Measurements from ENCODE around the gene NOL4L. TPM values are rescaled to one million over a fixed set of nuclear protein-coding genes. Genes with fewer than 3 reads are reported as not detected.

NOL4L gene
- polyA plus RNA-seq, 3 donors: 1.1 to 30.9 (median 2.8) TPM

DNA sequence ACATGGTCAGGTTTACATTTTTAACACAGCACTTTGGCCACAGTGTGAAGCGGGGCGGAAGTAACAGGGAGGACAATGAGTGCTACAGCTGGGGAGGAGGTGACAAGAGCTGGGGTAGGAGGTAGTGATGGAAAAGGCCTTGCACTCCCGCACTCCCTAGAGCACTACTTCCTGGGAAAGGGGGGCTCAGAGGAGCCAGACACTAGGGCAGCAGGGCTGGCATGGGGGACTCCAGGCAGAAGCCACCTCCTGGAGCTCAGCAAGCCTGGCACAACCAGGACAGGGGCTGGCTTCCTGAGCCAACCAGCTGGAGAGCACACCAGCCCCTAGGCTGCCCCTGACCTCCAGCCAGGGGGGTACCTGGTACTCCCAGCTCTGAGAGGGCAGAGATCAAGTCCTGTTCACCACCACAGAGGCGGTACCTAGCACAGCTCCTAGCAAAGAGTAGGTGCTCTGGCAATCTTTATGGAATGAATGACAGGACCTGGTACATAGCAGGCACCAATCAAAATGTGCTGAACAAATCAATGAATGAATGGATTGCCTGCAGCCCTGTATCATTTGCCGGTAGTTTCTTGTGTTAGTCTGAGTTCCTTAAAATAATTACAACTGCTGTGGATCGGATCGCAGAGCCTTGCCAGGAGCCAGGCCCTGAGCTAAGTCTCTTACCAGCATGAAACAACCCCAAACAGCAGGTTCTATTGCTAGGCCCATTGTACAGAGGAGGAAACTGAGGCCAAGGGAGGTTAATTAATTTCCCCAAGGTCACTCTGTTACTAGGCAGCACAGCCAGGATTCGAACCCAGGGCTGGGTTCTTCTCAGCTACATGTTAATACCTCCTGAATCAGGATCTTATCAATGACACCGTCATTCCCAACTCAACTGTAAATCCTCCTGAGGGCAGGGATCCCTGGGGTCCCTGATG is 15.5 kb downstream of the NOL4L start:
- intact Hi-C loops (cut with micrococcal nuclease): loop anchor here in 1 of 2 donors (5.0 kb wide), 1 partner anchor 42 kb away; no protein-coding TSS in a partner anchor
- no peak overlapping the region for H3K4me2 ChIP-seq (replicated peaks; ENCODE audit: extremely low read depth, low read length, poor library complexity, severe bottlenecking)
- H3K27ac ChIP-seq (ENCODE audit: low read depth in 1 of 2, low read length in 2 of 2): no peak overlapping the region
- H3K79me2 ChIP-seq (ENCODE audit: insufficient read depth, low read length): peaks cover 14% of the 10 kb centered on the region
- no peaks in the 10 kb centered on the region for H4K20me1 ChIP-seq (ENCODE audit: insufficient read depth, low read length)
- no peaks in the 10 kb centered on the region for H3K27me3 ChIP-seq (ENCODE audit: control insufficient read depth in 2 of 2, insufficient read depth in 2 of 2, low read length in 2 of 2)
- H2AFZ ChIP-seq (ENCODE audit: insufficient read depth, low read depth, low read length, poor library complexity, severe bottlenecking): no peak overlapping the region
- Mint-ChIP-seq H3K4me3 (no peak overlapping the region), H3K27ac (peak overlapping the region in 1 of 7 donors; percentile 58), H3K9me3 (peaks cover 0 to 2% (median 0%) of the 10 kb centered on the region in 7 donors), H3K36me3 (peaks cover 0 to 2% of the 10 kb centered on the region in 2 donors), H3K27me3 (ENCODE audit: low read depth in 3 of 3) (peaks cover 0 to 3% (median 2%) of the 10 kb centered on the region in 3 donors), H3K4me1 (peaks cover 40% of the 10 kb centered on the region)
- H3K4me1 ChIP-seq (ENCODE audit: control insufficient read depth in 1 of 2, insufficient read depth in 2 of 2, low read length in 2 of 2): peaks cover 42 to 49% of the 10 kb centered on the region in 2 donors
- TF ChIP-seq, protein P1, sequence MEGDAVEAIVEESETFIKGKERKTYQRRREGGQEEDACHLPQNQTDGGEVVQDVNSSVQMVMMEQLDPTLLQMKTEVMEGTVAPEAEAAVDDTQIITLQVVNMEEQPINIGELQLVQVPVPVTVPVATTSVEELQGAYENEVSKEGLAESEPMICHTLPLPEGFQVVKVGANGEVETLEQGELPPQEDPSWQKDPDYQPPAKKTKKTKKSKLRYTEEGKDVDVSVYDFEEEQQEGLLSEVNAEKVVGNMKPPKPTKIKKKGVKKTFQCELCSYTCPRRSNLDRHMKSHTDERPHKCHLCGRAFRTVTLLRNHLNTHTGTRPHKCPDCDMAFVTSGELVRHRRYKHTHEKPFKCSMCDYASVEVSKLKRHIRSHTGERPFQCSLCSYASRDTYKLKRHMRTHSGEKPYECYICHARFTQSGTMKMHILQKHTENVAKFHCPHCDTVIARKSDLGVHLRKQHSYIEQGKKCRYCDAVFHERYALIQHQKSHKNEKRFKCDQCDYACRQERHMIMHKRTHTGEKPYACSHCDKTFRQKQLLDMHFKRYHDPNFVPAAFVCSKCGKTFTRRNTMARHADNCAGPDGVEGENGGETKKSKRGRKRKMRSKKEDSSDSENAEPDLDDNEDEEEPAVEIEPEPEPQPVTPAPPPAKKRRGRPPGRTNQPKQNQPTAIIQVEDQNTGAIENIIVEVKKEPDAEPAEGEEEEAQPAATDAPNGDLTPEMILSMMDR (IDR thresholded peaks at IDR 0.05): no peak
- H3K36me3 ChIP-seq (replicated peaks in 1 of 2; ENCODE audit: control insufficient read depth in 1 of 2, insufficient read depth in 2 of 2, low read length in 2 of 2): no peaks in the 10 kb centered on the region
- H3K4me3 ChIP-seq (replicated peaks in 1 of 3; ENCODE audit: low read depth in 2 of 3, low read length in 3 of 3): no peak overlapping the region
- H3K9ac ChIP-seq (ENCODE audit: insufficient read depth, low read length, poor library complexity, severe bottlenecking): no peak overlapping the region
- H3K9me3 ChIP-seq (replicated peaks in 1 of 2; ENCODE audit: control insufficient read depth in 1 of 2, insufficient read depth in 1 of 2, low read length in 2 of 2): no peaks in the 10 kb centered on the region
- 96% methylated on average over 6 of the region's 9 CpGs for WGBS (ENCODE audit: insufficient coverage)
- DNase-seq: no peak

DNA sequence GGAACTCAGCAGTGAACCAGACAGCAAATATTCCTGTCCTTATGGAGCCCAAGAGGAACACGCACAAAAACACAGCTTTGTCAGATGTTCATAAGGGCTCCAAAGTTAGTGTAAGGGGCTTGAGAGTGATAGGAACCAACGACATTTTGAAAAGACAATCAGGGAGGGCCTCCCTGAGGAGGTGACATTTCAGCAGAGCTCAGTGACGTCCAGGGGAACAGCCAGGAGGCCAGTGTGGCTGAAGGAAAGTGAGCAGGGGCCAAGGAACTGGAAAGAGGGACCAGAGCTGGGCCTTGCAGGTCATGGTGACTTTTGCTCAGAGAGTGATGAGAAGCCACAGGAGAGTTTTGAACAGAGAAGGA is 16.1 kb downstream of the NOL4L start:
- Histone ChIP-seq H3K4me3 (replicated peaks in 1 of 3; ENCODE audit: low read depth in 2 of 3, low read length in 3 of 3) (no peak overlapping the region), H3K9ac (ENCODE audit: insufficient read depth, low read length, poor library complexity, severe bottlenecking) (no peak overlapping the region), H3K27ac (ENCODE audit: low read depth in 1 of 2, low read length in 2 of 2) (no peak overlapping the region), H3K9me3 (replicated peaks in 1 of 2; ENCODE audit: control insufficient read depth in 1 of 2, insufficient read depth in 1 of 2, low read length in 2 of 2) (no peaks in the 10 kb centered on the region), H2AFZ (ENCODE audit: insufficient read depth, low read depth, low read length, poor library complexity, severe bottlenecking) (no peak overlapping the region), H3K4me1 (ENCODE audit: control insufficient read depth in 1 of 2, insufficient read depth in 2 of 2, low read length in 2 of 2) (peaks cover 39 to 48% of the 10 kb centered on the region in 2 donors), H3K79me2 (ENCODE audit: insufficient read depth, low read length) (peaks cover 14% of the 10 kb centered on the region), H3K36me3 (replicated peaks in 1 of 2; ENCODE audit: control insufficient read depth in 1 of 2, insufficient read depth in 2 of 2, low read length in 2 of 2) (no peaks in the 10 kb centered on the region), H4K20me1 (ENCODE audit: insufficient read depth, low read length) (no peaks in the 10 kb centered on the region), H3K4me2 (replicated peaks; ENCODE audit: extremely low read depth, low read length, poor library complexity, severe bottlenecking) (no peak overlapping the region), H3K27me3 (ENCODE audit: control insufficient read depth in 2 of 2, insufficient read depth in 2 of 2, low read length in 2 of 2) (no peaks in the 10 kb centered on the region)
- Mint-ChIP-seq H3K4me3 (no peak overlapping the region), H3K36me3 (peaks cover 0 to under 1% of the 10 kb centered on the region in 2 donors), H3K4me1 (peaks cover 43% of the 10 kb centered on the region), H3K9me3 (peaks cover 0 to 2% (median 0%) of the 10 kb centered on the region in 7 donors), H3K27ac (no peak overlapping the region), H3K27me3 (ENCODE audit: low read depth in 3 of 3) (peaks cover 0 to 3% (median 2%) of the 10 kb centered on the region in 3 donors)
- TF ChIP-seq, protein P1 (IDR thresholded peaks at IDR 0.05): no peak
- no peak for DNase-seq
- 77% methylated on average over 3 of the region's 3 CpGs for WGBS (ENCODE audit: insufficient coverage)
- intact Hi-C loops (cut with micrococcal nuclease): loop anchor here in 1 of 2 donors (5.0 kb wide), 1 partner anchor 42 kb away; no protein-coding TSS in a partner anchor

Data from CD14-positive monocyte (primary cell).